Hematopoietic multipotent progenitor cell treated with erythropoietin and hydrocortisone succinate and interleukin-3 and kit ligand, for 15 days (in vitro differentiated cells): ENCODE results near the gene TGFB1I1.
"Not testable (repeated sequence)": the region's sequence is repeated elsewhere in the genome, so short reads cannot be mapped to it uniquely, and the experiment has no call there.

Experiments
- DNase-seq: peaks from one replicate; pipeline ENCODE4 v3.0.0-alpha.2; 2015; ENCODE audit warnings: low spot score

Gene TGFB1I1

GRCh38 chr16:31517800-31518402, 45.9 kb downstream of the TGFB1I1 start:
- no peak for DNase-seq

GRCh38 chr16:31519759-31520431, 47.9 kb downstream of the TGFB1I1 start:
- peak; percentile 21 for DNase-seq

GRCh38 chr16:31521368-31521767, 49.4 kb downstream of the TGFB1I1 start:
- peak; percentile 22 for DNase-seq

- DNase-seq: peak; percentile 70
These were observed 50.1 kb downstream of the TGFB1I1 start for GRCh38 chr16:31522071-31522470.

- not testable (repeated sequence) for DNase-seq
These were observed 51.8 kb downstream of the TGFB1I1 start for GRCh38 chr16:31523768-31524167.

- no peak for DNase-seq
These were observed 53.2 kb downstream of the TGFB1I1 start for GRCh38 chr16:31525113-31525512.
